Stomach (tissue), 9 donors: Measurements from ENCODE around the gene ST6GALNAC5. TPM values are rescaled to one million over a fixed set of nuclear protein-coding genes. Genes with fewer than 3 reads are reported as not detected.

Source experiments
- DNase-seq, 2 donors: peaks; one replicate each; pipeline versions ENCODE4 v3.0.0 to v3.0.0-alpha.2; 2013 to 2019
- H3K27ac ChIP-seq, 5 donors: fragments of 200-600 bp in 4 of 5; sonication (generic) in 4 of 5; one replicate each; pipeline ENCODE4 v1.5.1; 2013 to 2019; ENCODE audit warnings: mild to moderate bottlenecking in 1 of 5, moderate library complexity in 1 of 5
- H3K27me3 ChIP-seq, 3 donors: fragments of 200-600 bp; sonication (generic); one replicate each; pipeline ENCODE4 v1.5.1; 2017 to 2019; ENCODE audit warnings: mixed run types in 1 of 3
- H3K36me3 ChIP-seq, 4 donors: fragments of 200-600 bp; sonication (generic); 1 replicate in 3 of 4; 2 replicates in 1 of 4; pipeline ENCODE4 v1.5.1; 2016 to 2019
- H3K4me1 ChIP-seq, 4 donors: fragments of 200-600 bp; sonication (generic); one replicate each; pipeline ENCODE4 v1.5.1; 2016 to 2019
- H3K4me3 ChIP-seq, 4 donors: fragments of 200-600 bp; sonication (generic) in 3 of 4; one replicate each; pipeline ENCODE4 v1.5.1; 2016 to 2019; ENCODE audit warnings: mild to moderate bottlenecking in 1 of 4
- H3K9me3 ChIP-seq, 4 donors: fragments of 200-600 bp; sonication (generic); one replicate each; pipeline ENCODE4 v1.5.1; 2016 to 2019
- CTCF ChIP-seq, 7 experiments: fragments of 450-650 bp in 4 of 7; fragments of 200-600 bp in 3 of 7; sonication (generic) in 3 of 7; IDR thresholded peaks; one replicate each; pipeline ENCODE4 v1.5.1; 2016 to 2019; ENCODE audit warnings: antibody characterized with exemption in 7 of 7, control low read depth in 2 of 7, mild to moderate bottlenecking in 1 of 7
- EP300 ChIP-seq: sonication (generic); formaldehyde crosslinking; IDR thresholded peaks from one replicate; pipeline ENCODE4 v1.6.1; 2017; ENCODE audit warnings: antibody characterized with exemption
- POLR2A ChIP-seq, 4 donors: fragments of 450-650 bp; IDR thresholded peaks; one replicate each; pipeline ENCODE4 v1.6.1; 2016; ENCODE audit warnings: antibody characterized with exemption in 4 of 4, control low read depth in 2 of 4, mild to moderate bottlenecking in 1 of 4, moderate library complexity in 1 of 4
- POLR2AphosphoS5 ChIP-seq, 3 donors: sonication (generic); formaldehyde crosslinking; IDR thresholded peaks; one replicate each; pipeline ENCODE4 v1.6.1; 2016; ENCODE audit warnings: antibody characterized with exemption in 3 of 3
- WGBS, 5 donors: extraction: QIAGEN DNeasy Blood & Tissue Kit in 3 of 5; methylation state at CpG; one replicate each; pipeline versions ENCODE4 v1.1.5 to v1.1.7; 2013 to 2018; 5-methylcytosine and 5-hydroxymethylcytosine counted together
- intact Hi-C: fragments of 100-400 bp; cut with DNase I; formaldehyde crosslinking; loops from one replicate; pipeline ENCODE4 v1.15.1; 2023; ENCODE audit warnings: low total_unique reads
- polyA plus RNA-seq, 3 donors: library from polyadenylated mRNA; stranded (reverse); fragments of 200-250 nt; gene quantifications; one replicate each; pipeline ENCODE4 v1.2.3, GENCODE V29; 2013
- small RNA-seq, 4 donors: library from RNA; depleted of rRNA; stranded (forward); fragments of <200 nt; gene quantifications; one replicate each; pipeline ENCODE3, GENCODE V24; 2016
- total RNA-seq, 5 donors: library from RNA; depleted of rRNA; stranded (reverse); fragments of >200 nt; gene quantifications; one replicate each; pipeline versions ENCODE4 v1.1.0 to v1.2.3, GENCODE V29; 2014 to 2016
- donor health status: healthy with polysubstance abuse.
- donor health status: Bipolar disorder and iron deficiency.
- donor health status: healthy.

Gene ST6GALNAC5
- total and polyA plus RNA-seq, 8 donors = 1.3 to 22.0 (median 2.9) TPM; not detected in 1

DNA sequence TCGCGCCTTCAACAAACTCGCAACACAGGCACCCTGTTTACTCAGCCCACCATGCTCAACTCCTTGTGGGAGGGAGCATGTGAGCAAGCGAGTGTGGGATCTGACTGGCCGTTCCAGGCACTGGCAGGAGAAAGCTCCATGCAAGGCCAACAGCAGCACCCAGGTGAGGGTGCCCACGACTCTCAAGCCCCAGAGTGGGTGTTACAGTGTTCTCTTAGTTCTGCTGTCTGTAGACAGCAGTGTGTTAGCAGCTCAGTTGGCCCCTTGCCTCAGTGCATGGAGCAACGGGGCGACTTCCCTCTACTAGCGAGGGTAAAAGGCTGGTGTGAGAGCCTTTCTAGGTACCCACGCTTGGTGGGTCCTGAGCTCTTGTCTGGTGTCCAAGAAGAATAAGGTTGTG is 237.4 kb downstream of the ST6GALNAC5 start:
- Histone ChIP-seq H3K9me3 (no peaks in the 10 kb centered on the region), H3K4me1 (no peaks in the 10 kb centered on the region), H3K27ac (no peak overlapping the region), H3K36me3 (no peaks in the 10 kb centered on the region), H3K4me3 (no peak overlapping the region), H3K27me3 (no peaks in the 10 kb centered on the region)
- intact Hi-C loops = no loop called here
- peak in 1 of 2 donors; percentile 4 for DNase-seq
- WGBS, 5 donors = 56 to 75% (median 71%) methylated on average over 10 of the region's 10 CpGs
- no peak for TF ChIP-seq CTCF (IDR thresholded peaks at IDR 0.05)
- TF ChIP-seq POLR2AphosphoS5 (IDR thresholded peaks at IDR 0.05) = no peak
- TF ChIP-seq EP300 = no peak
- no peak for TF ChIP-seq POLR2A (IDR thresholded peaks at IDR 0.05)

Small RNAs within 50 kb of the gene (small RNA-seq; reads per million reads assigned to genes)
- 0 reads per million in 4 donors for gene MIR7156
